ENCODE measurements around the gene RPA3. TPM values are rescaled to one million over a fixed set of nuclear protein-coding genes. Genes with fewer than 3 reads are reported as not detected.
A peak's percentile ranks its signal among the peaks of the same experiment; 100 is the strongest.

Gene RPA3
- total RNA-seq, 1 donor from 2014 or later = 18.3 TPM

- DNase-seq (ENCODE audit: low spot score) = no peak
Observed at GRCh38 chr7:7732621-7733281, 14.3 kb upstream of the RPA3 start.

- no peak for DNase-seq (ENCODE audit: low spot score)
Observed at GRCh38 chr7:7731732-7732131, 13.3 kb upstream of the RPA3 start.

- no peak for DNase-seq (ENCODE audit: low spot score)
Observed at GRCh38 chr7:7720750-7721621, 2.6 kb upstream of the RPA3 start.

- DNase-seq (ENCODE audit: low spot score) = no peak
Observed at GRCh38 chr7:7720193-7720592, 1.8 kb upstream of the RPA3 start.

- no peak for DNase-seq (ENCODE audit: low spot score)
Observed at GRCh38 chr7:7719236-7719635, 829 bp upstream of the RPA3 start.

- DNase-seq (ENCODE audit: low spot score) = no peak
Observed at GRCh38 chr7:7713730-7714129, 4.7 kb downstream of the RPA3 start.

- DNase-seq (ENCODE audit: low spot score) = no peak
Observed at GRCh38 chr7:7710469-7710868, 7.9 kb downstream of the RPA3 start.

- no peak for DNase-seq (ENCODE audit: low spot score)
Observed at GRCh38 chr7:7709291-7709690, 9.1 kb downstream of the RPA3 start.

- no peak for DNase-seq (ENCODE audit: low spot score)
Observed at GRCh38 chr7:7707806-7708205, 10.6 kb downstream of the RPA3 start.

- DNase-seq (ENCODE audit: low spot score) = no peak
Observed at GRCh38 chr7:7707246-7707645, 11.2 kb downstream of the RPA3 start.

GRCh38 chr7:7706556-7707172, 11.7 kb downstream of the RPA3 start:
- no peak for DNase-seq (ENCODE audit: low spot score)

GRCh38 chr7:7706101-7706511, 12.3 kb downstream of the RPA3 start:
- DNase-seq (ENCODE audit: low spot score) = no peak

GRCh38 chr7:7705318-7705717, 13.1 kb downstream of the RPA3 start:
- DNase-seq (ENCODE audit: low spot score) = no peak

- DNase-seq (ENCODE audit: low spot score) = no peak
Observed at GRCh38 chr7:7704867-7705266, 13.5 kb downstream of the RPA3 start.

GRCh38 chr7:7703427-7703826, 15.0 kb downstream of the RPA3 start:
- no peak for DNase-seq (ENCODE audit: low spot score)

GRCh38 chr7:7702826-7703225, 15.6 kb downstream of the RPA3 start:
- DNase-seq (ENCODE audit: low spot score) = no peak

- no peak for DNase-seq (ENCODE audit: low spot score)
Observed at GRCh38 chr7:7701527-7701926, 16.9 kb downstream of the RPA3 start.

- DNase-seq (ENCODE audit: low spot score) = no peak
Observed at GRCh38 chr7:7699970-7700369, 18.4 kb downstream of the RPA3 start.

GRCh38 chr7:7699380-7699779, 19.0 kb downstream of the RPA3 start:
- no peak for DNase-seq (ENCODE audit: low spot score)

- no peak for DNase-seq (ENCODE audit: low spot score)
Observed at GRCh38 chr7:7698930-7699329, 19.5 kb downstream of the RPA3 start.

- peak; percentile 35 for DNase-seq (ENCODE audit: low spot score)
Observed at GRCh38 chr7:7696458-7697119, 21.8 kb downstream of the RPA3 start.

GRCh38 chr7:7695111-7695817, 23.1 kb downstream of the RPA3 start:
- DNase-seq (ENCODE audit: low spot score) = no peak

Measured in mucosa of gallbladder (tissue), 1 donor.